K562 (cell line): ENCODE data around the gene RAB6A. TPM values are rescaled to one million over a fixed set of nuclear protein-coding genes. Genes with fewer than 3 reads are reported as not detected.

Source experiments
- ASH1L ChIP-seq: fragments of 450-650 bp; IDR thresholded peaks from 2 replicates; pipeline ENCODE4 v1.6.1; 2018; ENCODE audit warnings: borderline replicate concordance, mild to moderate bottlenecking, low read depth; ENCODE audit not compliant: partially characterized antibody
- COPS2 ChIP-seq: fragments of 450-650 bp; conservative IDR thresholded peaks from 2 replicates; pipeline ENCODE4 v1.6.1; 2016; ENCODE audit warnings: mild to moderate bottlenecking, moderate library complexity
- ESRRA ChIP-seq: fragments of 450-650 bp; IDR thresholded peaks from 2 replicates; pipeline ENCODE4 v1.6.1; 2014; ENCODE audit warnings: low read depth, mild to moderate bottlenecking, moderate library complexity, borderline replicate concordance
- ETV5 ChIP-seq: sonication (generic); formaldehyde crosslinking; IDR thresholded peaks from 2 replicates; pipeline ENCODE4 v1.4.0; 2020; ENCODE audit warnings: low read depth, mild to moderate bottlenecking, missing genetic modification reagents
- GABPB2 ChIP-seq: fragments of 250-450 bp; sonication (Bioruptor Pico); conservative IDR thresholded peaks from 2 replicates; pipeline ENCODE4 v1.5.1; 2021; ENCODE audit warnings: mild to moderate bottlenecking
- MITF ChIP-seq: IDR thresholded peaks from 2 replicates; pipeline ENCODE4 v1.6.1; 2014; ENCODE audit warnings: antibody characterized with exemption
- NR2C2 ChIP-seq, 2 experiments: fragments of 200-800 bp in 1 of 2; sonication (Bioruptor generic) in 1 of 2; sonication (generic) in 1 of 2; formaldehyde crosslinking in 1 of 2; IDR thresholded peaks; 2 replicates each; pipeline versions ENCODE4 v1.6.1 to v1.8.0; 2016 to 2022; ENCODE audit warnings: mild to moderate bottlenecking in 1 of 2, missing compliant biosample characterization in 1 of 2, missing genetic modification characterization in 1 of 2, missing genetic modification reagents in 1 of 2
- NR4A1 ChIP-seq, 2 experiments: fragments of 250-450 bp in 1 of 2; fragments of 450-650 bp in 1 of 2; sonication (Bioruptor Pico) in 1 of 2; IDR thresholded peaks; 2 replicates each; pipeline versions ENCODE4 v1.4.0 to v1.6.1; 2016 to 2020; ENCODE audit warnings: mild to moderate bottlenecking in 2 of 2, missing compliant biosample characterization in 1 of 2, missing genetic modification characterization in 1 of 2, moderate library complexity in 1 of 2
- POLR2A ChIP-seq: fragments of 450-650 bp; conservative IDR thresholded peaks from 2 replicates; pipeline ENCODE4 v1.6.1; 2016
- PPARD ChIP-seq: fragments of 250-450 bp; sonication (Bioruptor Pico); IDR thresholded peaks from 2 replicates; pipeline ENCODE4 v1.8.0; 2022; ENCODE audit warnings: inconsistent platforms, mild to moderate bottlenecking, moderate library complexity
- SMAD1 ChIP-seq: fragments of 150-350 bp; IDR thresholded peaks from 2 replicates; pipeline ENCODE4 v1.6.1; 2014; ENCODE audit warnings: low read length, low read depth; ENCODE audit not compliant: partially characterized antibody
- SP1 ChIP-seq: sonication (generic); formaldehyde crosslinking; IDR thresholded peaks from 2 replicates; pipeline ENCODE4 v1.8.1; 2022; ENCODE audit warnings: mild to moderate bottlenecking, missing genetic modification reagents
- TSHZ1 ChIP-seq: fragments of 250-450 bp; sonication (Bioruptor Pico); IDR thresholded peaks from 2 replicates; pipeline ENCODE4 v1.4.0; 2020; ENCODE audit warnings: mild to moderate bottlenecking, moderate library complexity
- U2AF2 ChIP-seq: fragments of 200-400 bp; formaldehyde crosslinking; optimal IDR thresholded peaks from 2 replicates; pipeline ENCODE3; 2017; ENCODE audit warnings: low read depth, mild to moderate bottlenecking, low read length
- ZBTB34 ChIP-seq: fragments of 250-450 bp; sonication (Bioruptor Pico); IDR thresholded peaks from 2 replicates; pipeline ENCODE4 v1.8.0; 2021; ENCODE audit warnings: mild to moderate bottlenecking, moderate library complexity
- ZFX ChIP-seq: sonication (generic); formaldehyde crosslinking; IDR thresholded peaks from 2 replicates; pipeline ENCODE4 v1.8.0; 2022; ENCODE audit warnings: mild to moderate bottlenecking, missing genetic modification reagents, moderate library complexity
- ZNF561 ChIP-seq: fragments of 450-650 bp; formaldehyde crosslinking; conservative IDR thresholded peaks from 2 replicates; pipeline ENCODE4 v1.4.0; 2020; ENCODE audit warnings: mild to moderate bottlenecking, moderate library complexity
- ZNF589 ChIP-seq: fragments of 200-800 bp; sonication (Bioruptor generic); IDR thresholded peaks from 2 replicates; pipeline ENCODE4 v1.6.1; 2016; ENCODE audit warnings: low read depth, missing genetic modification characterization, missing compliant biosample characterization
- polyA plus RNA-seq, 8 experiments: library from polyadenylated mRNA; depleted of rRNA in 4 of 8; stranded (reverse) in 5 of 8; unstranded in 3 of 8; fragments of >200 nt; fragmentation: Nextera tagmentation in 2 of 8; fragmentation: Illumina TruSeq in 1 of 8; extraction: Ambion mirVana in 2 of 8; extraction: Trizol in 1 of 8; gene quantifications; 2 replicates each; pipeline versions ENCODE4 v1.2.1 to v1.2.3, GENCODE V29; 2011 to 2014; ENCODE audit warnings: inconsistent platforms in 1 of 8, missing spikeins in 1 of 8
- total RNA-seq, 7 experiments: library from RNA; depleted of rRNA in 6 of 7; stranded (reverse); fragments of >200 nt in 6 of 7; fragmentation: Illumina TruSeq in 2 of 7; extraction: Trizol in 2 of 7; gene quantifications; 2 replicates each; pipeline versions ENCODE4 v1.2.1 to v1.2.3, GENCODE V29; 2011 to 2021; ENCODE audit warnings: low replicate concordance in 1 of 7
- TF ChIP-seq, protein P1 (sequence below): sonication (generic); formaldehyde crosslinking; IDR thresholded peaks from 2 replicates; pipeline ENCODE4 v1.8.0; 2022; ENCODE audit warnings: mild to moderate bottlenecking, low read depth, missing genetic modification reagents

The RAB6A gene
- total and polyA plus RNA-seq, 9 of the 15 experiments (the other 6 are each of a cell fraction or from before 2014, with no cell fraction given) = 14.0 to 95.3 (median 45.4) TPM

GRCh38 chr11:73787643-73788558, 27.0 kb upstream of the RAB6A start, which contains the start of gene MRPL48 (continued):
- TF ChIP-seq ASH1L = peak; percentile 53
- no peak for TF ChIP-seq GABPB2 (CRISPR knock-in tag)
- no peak for TF ChIP-seq ZBTB34 (CRISPR knock-in tag)
- TF ChIP-seq U2AF2 = no peak
- TF ChIP-seq SP1 (CRISPR knock-in tag) = peak; percentile 87; the same call in 1 of the 2 replicates
- peak; percentile 96 for TF ChIP-seq POLR2A
- TF ChIP-seq ETV5 (CRISPR knock-in tag) = peak; percentile 90
- no peak for TF ChIP-seq COPS2
- no peak for TF ChIP-seq NR4A1 (CRISPR knock-in tag; IDR thresholded peaks at IDR 0.05)
- peak; percentile 75; the same call in 1 of the 2 replicates for TF ChIP-seq NR4A1 (tag; IDR thresholded peaks at IDR 0.05)
- TF ChIP-seq ESRRA = peak; percentile 99
- no peak; the same call in 1 of the 2 replicates for TF ChIP-seq ZNF589 (CRISPR knock-in tag)
- peak; percentile 92 for TF ChIP-seq ZFX
- TF ChIP-seq, protein P1, sequence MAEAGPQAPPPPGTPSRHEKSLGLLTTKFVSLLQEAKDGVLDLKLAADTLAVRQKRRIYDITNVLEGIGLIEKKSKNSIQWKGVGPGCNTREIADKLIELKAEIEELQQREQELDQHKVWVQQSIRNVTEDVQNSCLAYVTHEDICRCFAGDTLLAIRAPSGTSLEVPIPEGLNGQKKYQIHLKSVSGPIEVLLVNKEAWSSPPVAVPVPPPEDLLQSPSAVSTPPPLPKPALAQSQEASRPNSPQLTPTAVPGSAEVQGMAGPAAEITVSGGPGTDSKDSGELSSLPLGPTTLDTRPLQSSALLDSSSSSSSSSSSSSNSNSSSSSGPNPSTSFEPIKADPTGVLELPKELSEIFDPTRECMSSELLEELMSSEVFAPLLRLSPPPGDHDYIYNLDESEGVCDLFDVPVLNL (CRISPR knock-in tag) = no peak
- peak; percentile 33; the same call in 1 of the 2 replicates for TF ChIP-seq TSHZ1
- 0 out of 2 replicates have a peak, but pooled peaks have one; percentile 22 for TF ChIP-seq MITF
- TF ChIP-seq NR2C2 (CRISPR knock-in tag; IDR thresholded peaks at IDR 0.05) = no peak
- peak; percentile 95 for TF ChIP-seq NR2C2 (tag; IDR thresholded peaks at IDR 0.05)
- TF ChIP-seq ZNF561 = no peak
- no peak for TF ChIP-seq PPARD (CRISPR knock-in tag)
- peak; percentile 32 for TF ChIP-seq SMAD1
